ENCODE measurements around the gene SHISAL1. TPM values are rescaled to one million over a fixed set of nuclear protein-coding genes. Genes with fewer than 3 reads are reported as not detected.

Gene SHISAL1
- polyA plus RNA-seq, 1 experiment = 2.4 TPM

- no peak for TF ChIP-seq CTCF (IDR thresholded peaks at IDR 0.05; ENCODE audit: low read depth, low read length)
- ChIA-PET CTCF (interaction anchor here (1.0 kb wide), 1 partner anchor 289 kb away, joined by 4 read pairs; no protein-coding TSS in a partner anchor), POLR2A (no interaction called here)
- peaks cover 7% of the 10 kb centered on the region for H3K27me3 ChIP-seq (ENCODE audit: control insufficient read depth, insufficient read depth, low read length)
- H3K4me3 ChIP-seq (ENCODE audit: low read depth, low read length) = no peak overlapping the region
- DNase-seq (ENCODE audit: low read depth, low spot score) = no peak
- H3K9me3 ChIP-seq (ENCODE audit: control insufficient read depth, insufficient read depth, low read length) = no peaks in the 10 kb centered on the region
- H3K27ac ChIP-seq (ENCODE audit: low read depth, low read length) = no peak overlapping the region
These were observed 30.7 kb downstream of the SHISAL1 start for GRCh38 chr22:44281768-44282637.

- Histone ChIP-seq H3K27me3 (ENCODE audit: control insufficient read depth, insufficient read depth, low read length) (peaks cover 10% of the 10 kb centered on the region), H3K9me3 (ENCODE audit: control insufficient read depth, insufficient read depth, low read length) (no peaks in the 10 kb centered on the region), H3K27ac (ENCODE audit: low read depth, low read length) (no peak overlapping the region), H3K4me3 (ENCODE audit: low read depth, low read length) (no peak overlapping the region)
- no peak for TF ChIP-seq CTCF (IDR thresholded peaks at IDR 0.05; ENCODE audit: low read depth, low read length)
- POLR2A ChIA-PET = no interaction called here
- no peak for DNase-seq (ENCODE audit: low read depth, low spot score)
- CTCF ChIA-PET = no interaction called here
These were observed 32.0 kb downstream of the SHISAL1 start for GRCh38 chr22:44280665-44281188.

- CTCF ChIA-PET = no interaction called here
- no peak for TF ChIP-seq CTCF (IDR thresholded peaks at IDR 0.05; ENCODE audit: low read depth, low read length)
- no peak for DNase-seq (ENCODE audit: low read depth, low spot score)
- Histone ChIP-seq H3K27ac (ENCODE audit: low read depth, low read length) (no peak overlapping the region), H3K27me3 (ENCODE audit: control insufficient read depth, insufficient read depth, low read length) (peaks cover 10% of the 10 kb centered on the region), H3K4me3 (ENCODE audit: low read depth, low read length) (no peak overlapping the region), H3K9me3 (ENCODE audit: control insufficient read depth, insufficient read depth, low read length) (no peaks in the 10 kb centered on the region)
- POLR2A ChIA-PET = no interaction called here
These were observed 33.7 kb downstream of the SHISAL1 start for GRCh38 chr22:44279069-44279360.

- POLR2A ChIA-PET = no interaction called here
- Histone ChIP-seq H3K27ac (ENCODE audit: low read depth, low read length) (no peak overlapping the region), H3K4me3 (ENCODE audit: low read depth, low read length) (no peak overlapping the region), H3K9me3 (ENCODE audit: control insufficient read depth, insufficient read depth, low read length) (no peaks in the 10 kb centered on the region), H3K27me3 (ENCODE audit: control insufficient read depth, insufficient read depth, low read length) (peaks cover 10% of the 10 kb centered on the region)
- CTCF ChIA-PET = interaction anchor here (0.8 kb wide), 1 partner anchor 197 kb away, joined by 3 read pairs; no protein-coding TSS in a partner anchor
- TF ChIP-seq CTCF (IDR thresholded peaks at IDR 0.05; ENCODE audit: low read depth, low read length) = no peak
- no peak for DNase-seq (ENCODE audit: low read depth, low spot score)
These were observed 34.3 kb downstream of the SHISAL1 start for GRCh38 chr22:44278243-44279068.

Measured in AG04450 (cell line).